ENCODE measurements around the gene HRG.

DNA sequence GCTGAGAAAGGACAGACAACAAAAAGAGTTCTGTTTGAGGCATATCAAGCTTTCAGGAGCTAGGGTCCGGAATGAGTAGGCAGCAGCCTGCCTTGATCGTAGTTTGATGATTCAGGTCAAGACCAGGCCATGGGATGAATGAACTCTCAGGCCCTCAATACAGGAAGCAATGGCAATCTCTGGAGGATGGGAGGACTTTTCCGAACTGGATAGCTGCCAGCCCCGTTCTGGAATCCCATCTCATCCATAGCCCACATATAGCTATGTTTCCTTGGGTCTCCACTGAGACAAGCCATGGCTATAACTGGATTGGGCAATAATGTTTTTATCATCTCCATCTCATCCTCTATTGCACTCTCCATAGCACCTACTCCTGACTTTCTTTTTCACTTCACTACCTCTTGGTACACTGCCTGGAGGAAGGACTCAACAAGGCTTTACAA is 40.2 kb upstream of the HRG start:
- TF ChIP-seq, protein P1, sequence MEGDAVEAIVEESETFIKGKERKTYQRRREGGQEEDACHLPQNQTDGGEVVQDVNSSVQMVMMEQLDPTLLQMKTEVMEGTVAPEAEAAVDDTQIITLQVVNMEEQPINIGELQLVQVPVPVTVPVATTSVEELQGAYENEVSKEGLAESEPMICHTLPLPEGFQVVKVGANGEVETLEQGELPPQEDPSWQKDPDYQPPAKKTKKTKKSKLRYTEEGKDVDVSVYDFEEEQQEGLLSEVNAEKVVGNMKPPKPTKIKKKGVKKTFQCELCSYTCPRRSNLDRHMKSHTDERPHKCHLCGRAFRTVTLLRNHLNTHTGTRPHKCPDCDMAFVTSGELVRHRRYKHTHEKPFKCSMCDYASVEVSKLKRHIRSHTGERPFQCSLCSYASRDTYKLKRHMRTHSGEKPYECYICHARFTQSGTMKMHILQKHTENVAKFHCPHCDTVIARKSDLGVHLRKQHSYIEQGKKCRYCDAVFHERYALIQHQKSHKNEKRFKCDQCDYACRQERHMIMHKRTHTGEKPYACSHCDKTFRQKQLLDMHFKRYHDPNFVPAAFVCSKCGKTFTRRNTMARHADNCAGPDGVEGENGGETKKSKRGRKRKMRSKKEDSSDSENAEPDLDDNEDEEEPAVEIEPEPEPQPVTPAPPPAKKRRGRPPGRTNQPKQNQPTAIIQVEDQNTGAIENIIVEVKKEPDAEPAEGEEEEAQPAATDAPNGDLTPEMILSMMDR (conservative IDR thresholded peaks at IDR 0.05; ENCODE audit: low read depth in 2 of 2): no peak
- no peak for TF ChIP-seq EZH2 (IDR thresholded peaks at IDR 0.05; ENCODE audit: low read depth, unreplicated experiment)
- TF ChIP-seq POLR2AphosphoS5 (IDR thresholded peaks at IDR 0.05; ENCODE audit: low read depth): no peak
- no peak for TF ChIP-seq EZH2phosphoT487 (IDR thresholded peaks at IDR 0.05; ENCODE audit: unreplicated experiment)
- TF ChIP-seq, protein P2, sequence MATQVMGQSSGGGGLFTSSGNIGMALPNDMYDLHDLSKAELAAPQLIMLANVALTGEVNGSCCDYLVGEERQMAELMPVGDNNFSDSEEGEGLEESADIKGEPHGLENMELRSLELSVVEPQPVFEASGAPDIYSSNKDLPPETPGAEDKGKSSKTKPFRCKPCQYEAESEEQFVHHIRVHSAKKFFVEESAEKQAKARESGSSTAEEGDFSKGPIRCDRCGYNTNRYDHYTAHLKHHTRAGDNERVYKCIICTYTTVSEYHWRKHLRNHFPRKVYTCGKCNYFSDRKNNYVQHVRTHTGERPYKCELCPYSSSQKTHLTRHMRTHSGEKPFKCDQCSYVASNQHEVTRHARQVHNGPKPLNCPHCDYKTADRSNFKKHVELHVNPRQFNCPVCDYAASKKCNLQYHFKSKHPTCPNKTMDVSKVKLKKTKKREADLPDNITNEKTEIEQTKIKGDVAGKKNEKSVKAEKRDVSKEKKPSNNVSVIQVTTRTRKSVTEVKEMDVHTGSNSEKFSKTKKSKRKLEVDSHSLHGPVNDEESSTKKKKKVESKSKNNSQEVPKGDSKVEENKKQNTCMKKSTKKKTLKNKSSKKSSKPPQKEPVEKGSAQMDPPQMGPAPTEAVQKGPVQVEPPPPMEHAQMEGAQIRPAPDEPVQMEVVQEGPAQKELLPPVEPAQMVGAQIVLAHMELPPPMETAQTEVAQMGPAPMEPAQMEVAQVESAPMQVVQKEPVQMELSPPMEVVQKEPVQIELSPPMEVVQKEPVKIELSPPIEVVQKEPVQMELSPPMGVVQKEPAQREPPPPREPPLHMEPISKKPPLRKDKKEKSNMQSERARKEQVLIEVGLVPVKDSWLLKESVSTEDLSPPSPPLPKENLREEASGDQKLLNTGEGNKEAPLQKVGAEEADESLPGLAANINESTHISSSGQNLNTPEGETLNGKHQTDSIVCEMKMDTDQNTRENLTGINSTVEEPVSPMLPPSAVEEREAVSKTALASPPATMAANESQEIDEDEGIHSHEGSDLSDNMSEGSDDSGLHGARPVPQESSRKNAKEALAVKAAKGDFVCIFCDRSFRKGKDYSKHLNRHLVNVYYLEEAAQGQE (IDR thresholded peaks at IDR 0.05; ENCODE audit: unreplicated experiment): no peak
- no peak for TF ChIP-seq CREB1 (CRISPR knock-in tag; IDR thresholded peaks at IDR 0.05; ENCODE audit: low read depth)
- TF ChIP-seq STAT1 (IDR thresholded peaks at IDR 0.05; ENCODE audit: unreplicated experiment): no peak
- no peak for TF ChIP-seq JUNB (IDR thresholded peaks at IDR 0.05; ENCODE audit: unreplicated experiment)
- no peak for TF ChIP-seq ZNF114 (CRISPR knock-in tag; IDR thresholded peaks at IDR 0.05)

Data from GM23338 (cell line).